Amygdala (tissue), 56 donors: Measurements from ENCODE around the gene GRK3.

ENCODE experiments used
- DNase-seq, 56 donors: peaks; one replicate each; lab custom pipeline; 2025; lab: John Stamatoyannopoulos, UW

Gene GRK3

DNA sequence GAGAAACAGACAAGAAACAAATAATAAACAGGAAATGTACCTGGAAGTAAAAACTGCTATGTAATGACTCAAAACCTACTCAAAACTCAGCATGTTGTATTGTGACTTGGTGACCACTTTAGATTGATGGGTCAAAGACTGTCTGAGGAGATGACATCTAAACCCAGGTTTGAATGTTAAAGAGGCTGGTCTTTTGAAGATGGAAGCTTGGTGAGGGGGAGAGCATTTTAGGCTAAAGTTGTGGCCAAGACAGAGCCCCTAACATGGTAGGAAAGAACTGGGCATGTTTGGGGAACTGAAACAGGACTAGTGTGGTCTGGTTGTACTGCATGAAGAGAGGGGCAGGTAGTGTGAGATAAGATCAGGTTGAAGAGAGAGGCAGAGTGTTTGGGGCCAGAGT is 92.2 kb downstream of the GRK3 start:
- no peak for DNase-seq

DNA sequence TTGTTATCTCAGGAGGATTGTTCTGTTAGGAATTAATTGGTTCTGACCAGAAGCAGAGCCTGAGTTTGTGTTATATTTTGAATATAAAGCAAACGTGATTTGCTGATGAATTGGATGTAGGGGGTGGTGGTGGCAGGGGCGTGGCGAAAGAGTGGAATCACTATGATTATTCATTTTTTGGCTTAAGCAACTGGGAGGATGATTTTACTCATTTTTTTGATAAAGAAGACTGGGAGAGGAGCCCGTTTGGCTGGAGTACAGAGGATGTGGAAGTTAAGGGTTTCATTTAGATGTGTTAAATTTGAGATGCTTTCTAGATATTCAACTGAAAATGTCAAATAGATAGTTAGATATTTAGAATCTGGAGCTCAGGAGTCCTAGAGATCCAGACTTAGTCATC is 94.2 kb downstream of the GRK3 start:
- DNase-seq, result no peak

- DNase-seq, result no peak
These were observed 94.9 kb downstream of the GRK3 start for GRCh38 chr22:25659413-25659812.

DNA sequence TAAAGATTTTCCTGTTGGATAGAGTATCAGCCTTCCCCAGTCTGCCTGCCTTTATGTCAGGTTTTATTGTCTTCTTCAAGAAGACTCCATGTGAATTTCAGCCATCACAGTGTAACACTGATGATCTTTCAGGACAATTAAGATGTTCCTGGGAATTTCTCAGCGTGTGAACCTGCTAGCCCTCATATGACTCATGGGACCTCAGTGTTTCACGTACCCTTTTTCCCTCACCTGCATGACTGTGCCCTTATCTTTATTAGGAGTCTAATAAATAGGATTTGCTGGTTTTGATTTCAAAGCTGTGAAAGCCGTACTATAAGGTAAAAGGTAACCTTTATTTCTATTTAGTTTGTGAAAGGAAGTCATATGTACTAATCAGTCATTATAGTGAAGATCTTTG is 95.9 kb downstream of the GRK3 start:
- DNase-seq, result no peak

- no peak for DNase-seq
These were observed 96.6 kb downstream of the GRK3 start for GRCh38 chr22:25661073-25661472.

- no peak for DNase-seq
These were observed 99.2 kb downstream of the GRK3 start for GRCh38 chr22:25663654-25664053.

DNA sequence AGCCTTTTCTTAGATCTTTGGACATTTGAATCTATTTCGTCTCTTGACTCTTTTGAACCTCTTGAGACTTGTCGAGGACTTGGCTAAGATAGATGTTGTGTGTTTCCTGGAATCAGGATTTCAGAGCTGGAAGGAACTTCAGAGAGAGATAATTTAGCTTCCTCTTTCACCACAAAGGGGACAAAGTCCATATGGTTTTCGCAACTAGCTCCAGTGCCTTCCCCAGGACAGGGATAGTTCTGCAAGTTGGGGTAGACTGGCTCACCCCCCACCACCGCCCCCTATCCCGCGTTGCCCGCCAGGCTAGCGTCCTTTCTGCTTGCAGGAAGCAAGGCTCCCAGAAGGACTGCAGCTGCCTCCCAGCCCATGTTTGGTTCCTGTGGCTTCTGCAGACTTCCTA is 101.8 kb downstream of the GRK3 start:
- DNase-seq, result no peak

DNA sequence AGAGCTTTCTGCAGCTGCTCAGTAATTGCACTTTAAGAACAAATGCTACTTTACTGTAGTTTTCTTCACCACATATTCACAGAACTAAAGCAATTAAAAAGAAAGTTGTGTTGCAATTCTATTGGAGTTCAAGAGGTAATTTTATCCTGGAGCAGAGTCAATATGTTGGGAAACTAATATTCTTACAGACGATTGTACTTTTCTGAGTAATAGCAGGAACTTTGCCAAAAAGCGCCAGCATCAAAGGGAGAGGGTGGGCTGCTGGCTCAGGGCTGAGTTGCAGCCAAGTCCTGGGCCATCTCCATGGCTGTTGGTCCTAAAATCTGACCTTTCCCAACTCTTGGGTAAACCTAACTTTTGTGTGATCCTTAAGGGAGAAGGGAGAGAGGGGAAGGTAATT is 104.0 kb downstream of the GRK3 start:
- DNase-seq, result no peak

GRCh38 chr22:25669253-25670069 is 105.0 kb downstream of the GRK3 start:
- DNase-seq, result no peak

DNA sequence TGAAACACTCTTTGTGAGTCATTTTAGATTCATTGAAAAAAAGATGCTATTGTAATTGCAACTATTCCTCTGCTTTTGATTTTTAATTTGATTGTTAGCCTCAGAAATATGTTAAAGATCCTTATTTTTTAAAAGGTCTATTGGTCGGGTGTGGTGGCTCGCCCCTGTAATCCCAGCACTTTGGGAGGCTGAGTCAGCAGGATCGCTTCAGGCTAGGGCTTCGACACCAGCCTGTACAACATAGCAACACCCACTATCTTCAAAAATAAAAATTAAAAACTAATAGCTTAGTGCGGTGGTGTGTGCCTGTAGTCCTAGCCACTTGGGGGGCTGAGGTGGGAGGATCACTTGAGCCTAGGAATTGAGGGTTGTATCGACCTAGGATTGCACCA is 105.6 kb downstream of the GRK3 start:
- no peak for DNase-seq

DNA sequence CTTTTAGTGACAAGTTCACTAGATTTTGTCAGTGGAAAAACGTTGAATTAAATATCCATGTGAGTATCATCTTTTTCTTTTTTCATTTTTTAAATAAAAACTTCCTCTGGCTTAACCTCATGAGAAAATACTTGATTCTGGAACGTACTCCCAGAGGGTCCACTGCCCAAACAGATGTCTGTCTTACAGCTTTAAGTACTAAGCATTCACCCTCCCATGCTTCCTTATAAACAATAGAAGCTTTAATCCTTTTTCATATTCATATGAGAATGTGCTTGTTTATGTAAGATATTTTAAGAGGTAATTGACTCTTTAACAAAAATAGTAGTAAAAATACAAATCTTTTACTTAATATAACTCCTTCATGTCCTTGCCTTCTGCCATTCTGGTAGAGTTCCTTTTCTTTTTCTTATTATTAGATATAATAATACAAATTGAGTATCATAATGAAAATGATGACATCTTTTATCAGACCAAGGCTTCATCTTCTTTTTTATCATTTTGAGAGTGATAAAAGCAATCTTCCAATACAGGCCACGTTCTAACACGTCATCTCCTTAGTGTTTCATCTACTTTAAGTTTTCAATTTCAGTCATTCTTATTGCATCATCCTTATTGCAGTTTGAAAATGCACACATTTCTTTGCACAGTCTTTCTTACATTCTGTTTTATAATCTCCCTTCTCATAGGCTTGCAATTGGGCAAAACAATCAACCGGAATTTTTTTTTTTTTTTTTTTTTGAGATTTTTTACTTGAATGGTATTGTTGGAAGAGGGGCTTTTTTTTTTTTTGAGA is 108.0 kb downstream of the GRK3 start:
- DNase-seq, result no peak

DNA sequence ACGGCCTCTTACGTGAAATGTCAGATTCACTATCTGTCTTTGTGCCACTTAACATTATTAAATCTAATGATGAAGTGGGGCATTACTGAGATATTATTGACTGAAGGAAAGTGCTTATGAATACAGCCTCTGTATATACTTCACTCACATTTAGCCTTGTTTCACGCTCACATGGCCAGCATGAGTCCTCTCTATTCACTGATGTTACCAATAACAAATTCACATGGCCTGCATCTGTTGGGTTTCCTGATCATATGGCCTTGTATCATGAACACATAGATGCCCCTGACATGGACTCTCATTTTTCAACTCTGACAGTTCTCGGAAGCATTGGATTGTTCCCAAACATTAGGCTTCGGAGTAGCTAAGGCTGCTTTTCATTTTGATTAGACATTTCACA is 109.2 kb downstream of the GRK3 start:
- no peak for DNase-seq

GRCh38 chr22:25677631-25678030 is 113.2 kb downstream of the GRK3 start:
- DNase-seq, result no peak

DNA sequence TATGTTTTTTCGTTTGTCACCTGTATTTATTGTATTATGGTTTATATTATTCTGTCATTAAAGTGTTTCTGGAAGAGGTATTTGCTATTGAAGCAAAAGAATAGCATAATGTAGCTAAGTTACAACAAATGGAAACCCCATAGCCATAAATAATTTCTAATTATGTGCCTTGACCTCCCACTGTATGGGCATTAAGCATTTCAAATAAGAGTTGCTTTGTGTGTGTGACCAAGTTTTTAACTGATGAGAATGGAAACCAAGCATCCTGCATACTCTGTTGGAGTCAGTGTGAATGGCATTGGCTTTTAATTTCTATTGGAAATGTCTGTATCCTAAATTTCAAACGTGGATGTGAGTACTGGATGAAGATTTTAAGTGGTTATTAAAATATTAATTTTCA is 115.6 kb downstream of the GRK3 start:
- no peak for DNase-seq

DNA sequence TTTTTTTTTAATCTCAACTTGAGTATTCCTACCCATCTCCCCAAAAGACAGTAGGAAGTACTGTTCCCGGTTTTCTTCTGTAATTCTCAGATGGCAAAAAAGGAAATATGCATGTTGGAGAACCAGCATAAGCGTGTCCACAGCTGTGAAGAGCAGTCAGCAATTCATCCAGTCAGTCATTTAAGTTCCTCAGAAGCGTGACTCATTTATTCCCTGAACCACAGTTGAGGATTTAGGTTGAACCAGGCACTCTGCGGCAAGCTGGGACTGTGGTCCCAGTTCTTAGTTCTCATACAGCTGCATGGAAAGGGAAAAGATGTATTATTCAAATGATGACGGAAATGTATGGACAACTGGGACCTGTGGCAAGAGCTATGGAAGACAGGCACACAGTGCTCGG is 116.5 kb downstream of the GRK3 start:
- DNase-seq, result no peak

DNA sequence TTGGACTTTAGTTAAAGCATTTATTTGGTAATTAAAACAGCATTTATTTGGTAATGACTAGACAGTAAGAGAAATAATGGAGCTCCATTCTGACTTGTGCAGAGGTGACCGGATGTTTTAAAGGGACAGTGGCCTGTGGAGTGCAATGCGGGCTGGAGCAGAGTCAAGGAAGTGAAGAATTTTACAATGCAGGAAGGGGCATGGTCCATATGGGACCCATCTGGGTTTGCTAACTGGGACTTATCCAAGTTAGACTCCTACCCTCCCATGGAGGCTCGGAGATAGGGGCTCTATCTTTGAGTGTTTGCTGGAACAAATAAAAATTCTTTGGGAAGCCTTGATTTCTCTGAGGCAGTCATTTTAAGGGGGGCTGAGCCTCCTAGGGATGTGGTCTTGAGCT is 117.6 kb downstream of the GRK3 start:
- no peak for DNase-seq

DNA sequence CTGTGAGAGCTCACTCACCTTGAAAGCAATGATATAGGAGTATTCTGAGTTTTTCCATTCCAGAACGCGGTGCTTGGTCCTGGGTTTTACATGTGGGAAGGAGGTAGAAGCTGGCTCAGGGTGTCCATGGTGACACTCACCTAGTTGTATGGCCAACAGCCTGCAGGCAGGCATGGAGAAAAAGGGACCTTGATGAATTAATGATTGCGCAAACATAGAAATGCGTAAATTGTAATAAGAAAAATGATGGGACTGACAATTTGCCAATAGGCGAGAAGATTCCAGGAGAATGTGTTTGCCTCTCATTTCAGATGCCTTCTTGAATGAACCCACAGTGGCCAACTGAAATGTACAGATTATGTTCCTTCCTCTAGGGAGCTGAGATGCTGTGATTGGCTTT is 124.2 kb downstream of the GRK3 start:
- no peak for DNase-seq

DNA sequence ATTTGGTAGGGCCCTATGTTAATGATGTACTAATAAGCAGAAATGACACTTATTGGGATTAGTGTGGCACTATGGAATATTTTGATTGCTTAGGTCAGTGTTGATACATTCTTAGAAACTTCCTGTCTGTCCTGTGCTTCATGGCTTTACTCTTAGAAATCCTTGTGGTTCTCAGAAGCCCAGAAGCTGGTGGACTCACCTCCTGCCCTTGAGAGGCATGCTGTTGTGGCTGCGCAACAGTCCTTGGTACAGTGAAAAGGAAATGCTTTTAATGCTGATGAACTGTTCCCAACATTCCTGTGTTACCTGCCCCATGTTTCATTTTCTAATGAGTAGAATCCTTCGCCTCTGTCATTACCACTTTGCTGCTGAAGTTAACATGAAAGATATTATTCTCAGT is 125.2 kb downstream of the GRK3 start:
- no peak for DNase-seq

- no peak for DNase-seq
These were observed 126.3 kb downstream of the GRK3 start for GRCh38 chr22:25690798-25691197.

- DNase-seq, result no peak
These were observed 128.2 kb downstream of the GRK3 start for GRCh38 chr22:25692397-25693267.

DNA sequence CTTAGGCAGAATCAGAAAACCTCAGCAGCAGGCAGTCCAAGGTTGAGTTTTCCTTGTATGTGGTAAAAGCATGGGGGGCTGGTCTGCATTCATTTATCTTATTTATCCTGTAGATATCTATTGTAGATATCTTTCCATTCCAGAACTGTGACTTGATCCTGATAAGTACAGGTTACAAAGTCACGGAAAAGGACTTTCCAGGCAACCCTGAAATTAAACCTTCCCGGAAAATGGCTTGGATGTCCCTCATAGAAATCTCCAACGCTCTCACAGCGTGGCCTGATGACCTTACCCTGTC is 128.7 kb downstream of the GRK3 start:
- DNase-seq, result no peak
